ENCODE results near the gene DIAPH2.

- no peak for TF ChIP-seq CTCF (IDR thresholded peaks at IDR 0.05)
- TF ChIP-seq EZH2 (IDR thresholded peaks at IDR 0.05; ENCODE audit: borderline replicate concordance, insufficient read depth, low read depth, low read length, poor library complexity, severe bottlenecking), result no peak
Observed at GRCh38 chrX:97045470-97045869, 360.8 kb downstream of the DIAPH2 start.

Data from B cell (primary cell).